DND-41 (cell line): ENCODE results near the gene STAG1.
"Not testable (repeated sequence)": the region's sequence is repeated elsewhere in the genome, so short reads cannot be mapped to it uniquely, and the experiment has no call there.

ENCODE experiments used
- ATAC-seq: fragments of 200-7000 bp; cut with Tn5 transposase; 3 replicates; pipeline ENCODE4 v1.9.1; 2021; ENCODE audit warnings: low read depth; ENCODE audit not compliant: insufficient read depth
- DNase-seq: peaks from one replicate; pipeline ENCODE4 v3.0.0-alpha.2; 2020
- H2AFZ ChIP-seq: 2 replicates; pipeline ENCODE4 v1.6.0; 2012; ENCODE audit warnings: low read depth, low read length
- H3K27ac ChIP-seq: 2 replicates; pipeline ENCODE4 v1.5.1; 2012; ENCODE audit warnings: low read length, inconsistent platforms
- H3K27me3 ChIP-seq: fragments of 200-600 bp; sonication (generic); 2 replicates; pipeline ENCODE4 v1.6.0; 2012; ENCODE audit warnings: low read length, mild to moderate bottlenecking, inconsistent platforms; ENCODE audit not compliant: insufficient read depth, poor library complexity
- H3K36me3 ChIP-seq: 2 replicates; pipeline ENCODE4 v1.5.1; 2012; ENCODE audit warnings: low read length, inconsistent platforms; ENCODE audit not compliant: insufficient read depth
- H3K4me1 ChIP-seq: 2 replicates; pipeline ENCODE4 v1.5.1; 2012; ENCODE audit warnings: mild to moderate bottlenecking, low read length; ENCODE audit not compliant: insufficient read depth
- H3K4me2 ChIP-seq: 2 replicates; pipeline ENCODE4 v1.6.0; 2012; ENCODE audit warnings: mild to moderate bottlenecking, moderate library complexity, low read length, inconsistent platforms; ENCODE audit not compliant: insufficient read depth
- H3K4me3 ChIP-seq, 2 experiments: fragments of 200-600 bp in 1 of 2; shearing (Covaris generic) in 1 of 2; 2 replicates each; pipeline ENCODE4 v1.5.1; 2012 to 2016; ENCODE audit warnings: inconsistent platforms in 2 of 2, low read length in 2 of 2, mild to moderate bottlenecking in 2 of 2, low read depth in 1 of 2, moderate library complexity in 1 of 2
- H3K79me2 ChIP-seq: 2 replicates; pipeline ENCODE4 v1.6.0; 2012; ENCODE audit warnings: low read length, inconsistent platforms; ENCODE audit not compliant: insufficient read depth
- H3K9ac ChIP-seq: 2 replicates; pipeline ENCODE4 v1.6.0; 2012; ENCODE audit warnings: low read depth, mild to moderate bottlenecking, inconsistent platforms, low read length, moderate library complexity
- H3K9me3 ChIP-seq: 2 replicates; pipeline ENCODE4 v1.5.1; 2012; ENCODE audit warnings: low read length, moderate library complexity, mild to moderate bottlenecking, inconsistent platforms; ENCODE audit not compliant: insufficient read depth, severe bottlenecking
- H4K20me1 ChIP-seq: 2 replicates; pipeline ENCODE4 v1.6.0; 2012; ENCODE audit warnings: low read length; ENCODE audit not compliant: insufficient read depth
- CTCF ChIP-seq: IDR thresholded peaks from 2 replicates; pipeline ENCODE4 v1.5.1; 2012; ENCODE audit warnings: borderline replicate concordance, low read length, moderate library complexity, mild to moderate bottlenecking; ENCODE audit not compliant: poor library complexity, severe bottlenecking; ENCODE audit errors: extremely low read depth
- EZH2 ChIP-seq: IDR thresholded peaks from 3 replicates; pipeline ENCODE4 v1.6.1; 2012; ENCODE audit warnings: borderline replicate concordance, low read depth, mild to moderate bottlenecking, moderate library complexity, low read length, inconsistent platforms; ENCODE audit not compliant: severe bottlenecking

STAG1 gene

GRCh38 chr3:136559896-136560295 is 192.3 kb downstream of the STAG1 start:
- H4K20me1 ChIP-seq = no peaks in the 10 kb centered on the region
- H3K4me3 ChIP-seq = no peak overlapping the region
- no peaks in the 10 kb centered on the region for H3K27me3 ChIP-seq
- H3K79me2 ChIP-seq = peaks cover 54% of the 10 kb centered on the region
- no peak overlapping the region for H3K9ac ChIP-seq
- H3K27ac ChIP-seq = no peak overlapping the region
- TF ChIP-seq CTCF = no peak
- no peak for TF ChIP-seq EZH2
- no peaks in the 10 kb centered on the region for H3K9me3 ChIP-seq
- no peak overlapping the region for H2AFZ ChIP-seq
- ATAC-seq = no peak
- no peak overlapping the region for H3K4me2 ChIP-seq
- no peak for DNase-seq
- no peaks in the 10 kb centered on the region for H3K4me1 ChIP-seq
- peaks cover 7% of the 10 kb centered on the region; the same call in 1 of the 2 replicates for H3K36me3 ChIP-seq

- not testable (repeated sequence) for H3K4me2 ChIP-seq, H2AFZ ChIP-seq
Observed at GRCh38 chr3:136549461-136549860, 202.7 kb downstream of the STAG1 start.

GRCh38 chr3:136547293-136547692 is 204.9 kb downstream of the STAG1 start:
- DNase-seq = no peak
- H3K4me2 ChIP-seq = no peak overlapping the region
- no peak overlapping the region for H2AFZ ChIP-seq
- ATAC-seq = peak; percentile 36; the same call in 1 of the 3 replicates
- no peak overlapping the region for H3K4me3 ChIP-seq
- H3K79me2 ChIP-seq = peaks cover 21% of the 10 kb centered on the region
- no peaks in the 10 kb centered on the region for H3K9me3 ChIP-seq
- no peaks in the 10 kb centered on the region for H3K27me3 ChIP-seq
- H4K20me1 ChIP-seq = no peaks in the 10 kb centered on the region; the same call in 1 of the 2 replicates
- peaks cover 14% of the 10 kb centered on the region; the same call in 1 of the 2 replicates for H3K36me3 ChIP-seq
- no peak overlapping the region for H3K9ac ChIP-seq
- no peak overlapping the region; the same call in 1 of the 2 replicates for H3K27ac ChIP-seq
- TF ChIP-seq EZH2 (no peak), CTCF (no peak)
- H3K4me1 ChIP-seq = no peaks in the 10 kb centered on the region; the same call in 1 of the 2 replicates

More at GRCh38 chr3:136549461-136549860, 202.7 kb downstream of the STAG1 start:
- not testable (repeated sequence) for H3K9me3 ChIP-seq, H3K4me1 ChIP-seq, H4K20me1 ChIP-seq, H3K27me3 ChIP-seq, ATAC-seq, DNase-seq, H3K4me3 ChIP-seq, H3K9ac ChIP-seq, H3K27ac ChIP-seq
- Histone ChIP-seq H3K36me3 (peaks cover 16% of the 10 kb centered on the region; the same call in 1 of the 2 replicates), H3K79me2 (peaks cover 15% of the 10 kb centered on the region)

GRCh38 chr3:136546720-136547119 is 205.5 kb downstream of the STAG1 start:
- Histone ChIP-seq H2AFZ (no peak overlapping the region), H3K36me3 (peaks cover 17% of the 10 kb centered on the region; the same call in 1 of the 2 replicates), H3K79me2 (peaks cover 21% of the 10 kb centered on the region), H3K4me1 (no peaks in the 10 kb centered on the region; the same call in 1 of the 2 replicates), H3K4me2 (no peak overlapping the region), H3K27ac (no peak overlapping the region), H3K4me3 (no peak overlapping the region), H3K9ac (no peak overlapping the region), H3K27me3 (no peaks in the 10 kb centered on the region), H3K9me3 (no peaks in the 10 kb centered on the region), H4K20me1 (no peaks in the 10 kb centered on the region; the same call in 1 of the 2 replicates)
- TF ChIP-seq CTCF (peak; percentile 33), EZH2 (no peak)
- DNase-seq = no peak
- ATAC-seq = peak; percentile 60; the same call in 1 of the 3 replicates
